HG03460 (cell line): ENCODE measurements around the gene KIF27.
"Not testable (repeated sequence)": the region's sequence is repeated elsewhere in the genome, so short reads cannot be mapped to it uniquely, and the experiment has no call there.

Source experiments
- ATAC-seq: cut with Tn5 transposase; IDR thresholded peaks from one replicate; pipeline ENCODE4 v1.9.1; 2021; ENCODE audit not compliant: unreplicated experiment

Gene KIF27

GRCh38 chr9:83817356-83818278 lies 103.6 kb downstream of the KIF27 start, which contains the start of gene GKAP1:
TSS of gene GKAP1 (minus strand) at chr9:83817769. CDS start at chr9:83806517, 11,252 bp downstream.
- peak; percentile 74 for ATAC-seq

GRCh38 chr9:83817011-83817355 lies 104.2 kb downstream of the KIF27 start:
- not testable (repeated sequence) for ATAC-seq

DNA sequence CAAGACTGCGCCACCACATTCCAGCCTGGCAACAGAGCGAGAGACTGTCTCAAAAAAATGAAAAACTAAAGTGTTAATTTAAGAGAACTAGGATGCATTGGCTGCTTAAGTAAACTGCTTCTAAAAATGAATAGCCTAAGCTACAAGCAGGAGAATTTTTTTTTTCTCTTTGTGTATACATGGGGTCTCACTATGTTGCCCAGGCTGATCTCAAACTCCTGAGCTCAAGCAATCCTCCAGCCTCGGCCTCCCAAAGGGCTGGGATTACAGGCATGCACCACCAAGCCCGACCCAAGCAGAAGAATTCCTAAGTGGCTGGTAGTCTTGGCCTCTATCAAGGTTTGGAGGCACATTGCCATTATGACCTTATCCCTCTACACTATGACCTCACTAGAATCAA lies 106.1 kb downstream of the KIF27 start:
- not testable (repeated sequence) for ATAC-seq

DNA sequence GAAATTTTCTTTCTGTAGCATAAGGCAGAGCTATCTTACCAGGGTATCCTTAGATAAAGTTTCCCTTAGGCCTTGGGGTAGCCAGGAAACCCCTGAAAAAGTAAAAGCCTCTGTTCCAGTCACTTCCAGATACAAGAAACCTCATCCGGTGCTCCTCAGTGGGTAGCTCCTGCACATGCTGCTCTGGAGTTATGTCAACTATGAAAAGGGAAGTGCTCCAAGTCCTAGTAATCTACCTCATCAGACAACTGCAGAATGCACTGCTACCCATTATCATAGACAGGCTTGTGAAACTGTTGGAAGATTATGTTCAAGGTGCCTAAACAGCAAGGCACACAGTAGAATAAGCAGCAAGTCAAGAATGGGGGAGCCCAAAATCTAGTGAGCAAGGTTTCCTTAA lies 112.0 kb downstream of the KIF27 start:
- ATAC-seq, result not testable (repeated sequence)

DNA sequence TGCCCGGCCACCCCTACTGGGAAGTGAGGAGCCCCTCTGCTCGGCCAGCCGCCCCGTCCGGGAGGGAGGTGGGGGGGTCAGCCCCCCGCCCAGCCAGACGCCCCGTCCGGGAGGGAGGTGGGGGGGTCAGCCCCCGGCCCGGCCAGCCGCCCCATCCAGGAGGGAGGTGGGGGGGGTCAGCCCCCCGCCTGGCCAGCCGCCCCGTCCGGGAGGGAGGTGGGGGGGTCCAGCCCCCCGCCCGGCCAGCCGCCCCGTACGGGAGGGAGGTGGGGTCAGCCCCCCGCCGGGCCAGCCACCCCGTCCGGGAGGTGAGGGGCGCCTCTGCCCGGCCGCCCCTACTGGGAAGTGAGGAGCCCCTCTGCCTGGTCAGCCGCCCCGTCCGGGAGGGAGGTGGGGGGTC lies 116.8 kb downstream of the KIF27 start:
- not testable (repeated sequence) for ATAC-seq

GRCh38 chr9:83803941-83804340 lies 117.3 kb downstream of the KIF27 start:
- ATAC-seq, result not testable (repeated sequence)

GRCh38 chr9:83800236-83801033 lies 120.8 kb downstream of the KIF27 start:
- no peak for ATAC-seq

GRCh38 chr9:83794051-83794450 lies 127.2 kb downstream of the KIF27 start:
- no peak for ATAC-seq

- no peak for ATAC-seq
Observed at GRCh38 chr9:83792746-83793145, 128.5 kb downstream of the KIF27 start.
